SIG-M5 treated with dmso at 0.1 percent for 504 hours (cell line): ENCODE results near the gene SUDS3.
"Not testable (repeated sequence)": the region's sequence is repeated elsewhere in the genome, so short reads cannot be mapped to it uniquely, and the experiment has no call there.

Experiments used
- DNase-seq: peaks from one replicate; lab custom pipeline; 2025; ENCODE audit not compliant: unreplicated experiment; lab: John Stamatoyannopoulos, UW

Gene SUDS3

GRCh38 chr12:118391836-118392235, 15.5 kb downstream of the SUDS3 start:
- DNase-seq = no peak

DNA sequence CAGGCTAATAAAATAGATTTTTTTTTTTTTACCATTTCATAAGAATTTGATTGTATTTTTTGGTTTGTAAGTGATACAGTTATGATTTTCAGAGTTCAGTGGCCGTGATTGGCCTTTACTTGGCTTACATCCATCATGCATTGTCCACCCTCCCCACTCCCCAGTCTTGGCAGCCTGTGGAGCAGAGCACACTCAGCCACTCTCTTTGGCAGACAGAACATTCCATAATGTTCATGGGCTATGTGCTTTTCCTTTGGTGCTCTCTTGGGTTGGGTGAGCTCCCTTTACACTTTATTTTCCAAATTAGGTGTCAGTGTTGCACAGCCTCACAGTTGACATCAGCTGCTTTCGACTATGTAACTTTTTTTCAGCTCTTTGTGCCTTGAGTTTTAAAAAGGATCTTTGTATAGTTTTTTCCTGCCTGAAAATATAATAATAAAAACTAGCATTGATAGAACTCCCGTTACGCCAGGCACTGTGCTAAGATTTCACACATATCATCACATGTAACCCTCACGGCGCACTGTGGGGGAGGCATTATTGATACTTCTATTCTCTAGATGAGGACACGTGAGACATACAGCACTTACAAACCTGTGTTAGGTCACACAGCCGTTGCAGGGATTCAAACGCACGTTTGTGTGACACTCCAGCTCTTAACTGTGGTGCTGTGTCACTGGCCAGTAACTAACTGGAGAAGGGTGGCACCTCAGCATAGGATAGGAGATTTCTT, 21.5 kb downstream of the SUDS3 start:
- DNase-seq = no peak

GRCh38 chr12:118398524-118398923, 22.2 kb downstream of the SUDS3 start:
- DNase-seq = no peak

DNA sequence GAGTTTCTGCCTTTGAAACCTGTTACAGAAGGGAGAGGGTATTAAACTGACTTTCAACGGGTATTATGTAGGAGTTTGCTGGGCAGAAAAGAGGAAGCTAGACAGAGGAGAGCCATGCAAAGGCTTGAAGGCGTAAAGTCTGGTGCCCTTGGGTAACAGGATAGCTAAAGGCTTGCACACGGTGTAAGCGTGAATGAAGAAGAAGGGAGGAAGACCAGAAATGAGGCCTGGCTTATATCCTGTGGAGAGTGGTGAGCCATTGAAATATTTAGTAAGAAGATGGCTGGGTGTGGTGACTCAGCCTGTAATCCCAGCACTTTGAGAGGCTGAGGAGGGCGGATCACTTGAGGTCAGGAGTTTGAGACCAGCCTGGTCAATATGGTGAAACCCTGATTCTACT, 22.6 kb downstream of the SUDS3 start:
- peak; percentile 91 for DNase-seq

DNA sequence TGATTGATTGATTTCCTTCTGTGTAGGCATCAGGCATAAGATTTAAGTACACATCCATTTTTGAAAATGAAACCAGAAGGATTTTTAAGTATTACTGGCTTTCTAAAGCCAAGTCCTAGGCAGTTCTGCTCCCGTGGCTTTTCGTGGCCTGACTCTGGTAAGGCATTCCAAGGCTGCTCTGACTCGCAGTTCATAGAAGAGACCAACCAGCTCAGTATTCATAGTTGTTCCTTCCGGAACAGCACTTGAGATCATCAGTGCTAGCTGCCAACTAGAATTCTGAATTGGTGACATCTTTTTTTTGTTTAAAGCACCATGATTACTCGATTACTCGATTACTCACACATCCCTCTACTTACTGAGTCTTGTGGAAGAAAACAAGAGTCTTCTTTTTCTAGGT, 25.9 kb downstream of the SUDS3 start:
- no peak for DNase-seq

GRCh38 chr12:118404876-118405521, 28.6 kb downstream of the SUDS3 start:
- DNase-seq = peak; percentile 61

DNA sequence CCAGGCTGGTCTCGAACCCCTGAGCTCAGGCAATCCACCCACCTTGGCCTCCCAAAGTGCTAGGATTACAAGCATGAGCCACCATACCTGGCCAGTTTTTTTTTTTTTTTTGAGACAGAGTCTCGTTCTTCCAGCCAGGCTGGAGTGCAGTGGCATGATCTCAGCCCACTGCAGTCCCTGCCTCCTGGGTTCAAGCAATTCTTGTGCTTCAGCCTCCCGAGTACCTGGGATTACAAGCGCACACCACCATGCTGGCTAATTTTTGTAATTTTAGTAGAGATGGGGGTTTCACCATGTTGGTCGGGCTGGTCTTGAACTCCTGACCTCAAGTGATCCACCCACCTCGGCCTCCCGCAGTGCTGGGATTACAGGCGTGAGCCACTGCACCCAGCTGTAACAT, 31.9 kb downstream of the SUDS3 start:
- DNase-seq = not testable (repeated sequence)

- DNase-seq = no peak
Observed at GRCh38 chr12:118409834-118410233, 33.5 kb downstream of the SUDS3 start.

- no peak for DNase-seq
Observed at GRCh38 chr12:118417942-118418341, 41.6 kb downstream of the SUDS3 start.

DNA sequence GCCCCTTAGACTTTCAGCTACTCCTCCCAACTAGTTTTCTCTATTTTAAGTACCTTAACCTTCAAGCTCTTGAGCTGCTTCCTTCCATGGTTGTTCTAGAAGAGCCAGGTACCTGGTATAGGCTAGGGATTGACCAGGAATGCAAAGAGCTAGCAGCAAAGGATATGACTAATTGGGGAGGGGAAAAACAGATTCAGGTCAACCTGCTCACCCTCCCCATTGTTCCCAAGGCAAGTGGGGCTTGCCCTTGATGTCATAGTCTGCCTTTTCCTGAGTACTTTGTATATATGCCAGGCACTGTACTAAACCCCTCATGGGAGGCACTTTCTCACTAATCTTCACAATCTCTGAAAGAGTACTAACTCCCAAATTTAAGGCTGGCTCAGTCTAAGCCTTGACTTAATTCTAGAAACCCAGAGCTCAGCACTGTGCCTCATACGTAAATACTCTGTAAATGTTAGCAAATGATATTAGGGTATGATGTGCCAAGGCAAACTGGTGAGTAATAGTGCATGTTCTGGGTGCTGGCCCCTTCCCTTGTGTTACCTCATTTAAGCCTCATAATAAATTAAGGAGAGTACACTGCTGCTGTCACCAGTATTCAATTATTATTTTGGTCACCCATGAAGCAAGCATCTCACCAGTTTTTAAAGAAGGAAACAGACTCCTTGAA, 42.2 kb downstream of the SUDS3 start:
- no peak for DNase-seq

GRCh38 chr12:118420673-118421072, 44.3 kb downstream of the SUDS3 start:
- DNase-seq = no peak

- DNase-seq = no peak
Observed at GRCh38 chr12:118424884-118425283, 48.5 kb downstream of the SUDS3 start.

- no peak for DNase-seq
Observed at GRCh38 chr12:118425364-118425763, 49.0 kb downstream of the SUDS3 start.

DNA sequence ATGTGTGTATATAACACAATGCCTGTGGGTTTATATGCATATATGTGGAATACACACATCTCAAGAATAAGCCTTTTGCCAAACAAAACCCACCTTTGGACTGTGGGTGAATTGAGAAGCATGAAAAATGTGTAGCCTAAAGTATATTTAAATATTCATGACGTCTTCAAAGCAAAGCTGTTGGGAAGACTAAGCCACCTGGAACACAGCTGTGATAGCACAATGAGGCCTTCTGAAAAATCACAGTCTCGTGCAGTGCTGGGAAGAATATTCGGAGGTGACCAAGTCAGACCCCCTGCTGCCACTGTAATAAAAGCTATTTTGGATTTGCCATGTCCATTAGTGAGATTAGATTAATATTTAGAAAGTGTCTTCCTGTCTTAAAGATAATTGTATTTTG, 51.5 kb downstream of the SUDS3 start:
- DNase-seq = no peak

- no peak for DNase-seq
Observed at GRCh38 chr12:118428643-118429042, 52.3 kb downstream of the SUDS3 start.

DNA sequence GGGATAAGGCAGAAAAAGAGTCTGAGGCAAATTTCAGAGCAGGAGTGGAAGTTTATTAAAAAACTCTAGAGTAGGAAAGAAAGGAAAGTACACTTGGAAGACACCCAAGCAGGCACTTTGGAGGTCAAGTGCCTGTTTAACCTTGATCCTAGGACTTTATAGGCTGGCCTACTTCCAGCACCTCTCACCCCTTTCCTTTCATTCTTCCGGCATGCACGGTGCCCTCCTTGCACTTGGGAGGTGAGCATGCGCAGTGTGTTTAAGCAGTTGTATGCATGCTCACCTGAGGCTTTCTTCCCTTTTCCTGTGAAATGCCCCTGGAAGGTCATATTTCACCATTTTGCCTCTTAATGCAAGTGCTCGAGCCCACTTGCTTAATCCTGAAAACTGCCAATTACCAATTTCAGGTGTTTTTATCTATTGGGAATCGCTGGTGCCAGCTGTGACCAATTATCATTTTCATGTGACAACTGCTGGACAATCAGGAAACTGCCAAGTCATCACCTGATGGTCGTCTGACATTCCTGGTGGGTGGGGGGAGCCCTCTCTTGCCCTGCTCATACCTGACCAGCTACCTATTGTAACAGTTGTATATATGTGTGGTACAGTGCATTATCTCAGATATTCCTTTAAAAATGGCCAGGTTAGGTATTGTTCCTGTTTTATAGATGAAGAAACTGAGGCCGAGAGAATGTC, 53.5 kb downstream of the SUDS3 start:
- no peak for DNase-seq

DNA sequence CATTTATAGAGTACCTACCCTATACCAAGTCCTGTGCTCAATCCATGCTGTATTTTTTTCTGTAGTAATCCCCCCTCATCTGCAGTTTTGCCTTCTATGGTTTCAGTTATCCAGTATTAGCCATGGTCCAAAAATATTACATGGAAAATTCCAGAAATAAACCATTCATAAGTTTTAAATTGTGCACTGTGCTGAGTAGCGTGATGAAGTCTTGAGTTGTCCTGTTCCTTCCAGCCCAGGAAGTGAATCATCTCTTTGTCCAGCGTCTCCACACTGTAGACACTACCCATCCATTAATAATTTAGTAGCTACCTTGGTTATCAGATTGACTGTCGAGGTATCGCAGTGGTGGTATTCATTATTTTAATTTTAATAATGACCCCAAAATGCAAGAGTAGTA, 54.2 kb downstream of the SUDS3 start:
- DNase-seq = no peak

- no peak for DNase-seq
Observed at GRCh38 chr12:118432812-118433545, 56.6 kb downstream of the SUDS3 start.

- DNase-seq = no peak
Observed at GRCh38 chr12:118436002-118436730, 59.8 kb downstream of the SUDS3 start.

GRCh38 chr12:118436986-118437385, 60.6 kb downstream of the SUDS3 start:
- DNase-seq = no peak
